ENCODE data around the gene KRT3. TPM values are rescaled to one million over a fixed set of nuclear protein-coding genes. Genes with fewer than 3 reads are reported as not detected.

The KRT3 gene
- total RNA-seq (ENCODE audit: insufficient read depth, low replicate concordance) = not detected

GRCh38 chr12:52795694-52796428, at the start of gene KRT3:
TSS of gene KRT3 (minus strand) at chr12:52796117. CDS start at chr12:52796042, 75 bp downstream.
- no peak for DNase-seq (ENCODE audit: low spot score)

GRCh38 chr12:52844386-52844785, 48.5 kb upstream of the KRT3 start:
- DNase-seq (ENCODE audit: low spot score) = no peak

GRCh38 chr12:52839436-52840105, 43.7 kb upstream of the KRT3 start:
- DNase-seq (ENCODE audit: low spot score) = no peak

GRCh38 chr12:52838609-52839435, 42.9 kb upstream of the KRT3 start:
- DNase-seq (ENCODE audit: low spot score) = no peak

GRCh38 chr12:52837781-52838608, 42.1 kb upstream of the KRT3 start:
- DNase-seq (ENCODE audit: low spot score) = peak; percentile 47

GRCh38 chr12:52837413-52837741, 41.5 kb upstream of the KRT3 start:
- peak; percentile 52 for DNase-seq (ENCODE audit: low spot score)

GRCh38 chr12:52836491-52837412, 40.8 kb upstream of the KRT3 start:
- no peak for DNase-seq (ENCODE audit: low spot score)

GRCh38 chr12:52836042-52836466, 40.1 kb upstream of the KRT3 start:
- no peak for DNase-seq (ENCODE audit: low spot score)

GRCh38 chr12:52835271-52836041, 39.5 kb upstream of the KRT3 start:
- DNase-seq (ENCODE audit: low spot score) = no peak

GRCh38 chr12:52834727-52835001, 38.7 kb upstream of the KRT3 start:
- DNase-seq (ENCODE audit: low spot score) = no peak

GRCh38 chr12:52833922-52834726, 38.2 kb upstream of the KRT3 start, which contains the start of gene KRT79:
TSS of gene KRT79 (minus strand) at chr12:52834311. CDS start at chr12:52834260, 51 bp downstream.
- DNase-seq (ENCODE audit: low spot score) = no peak

GRCh38 chr12:52832985-52833905, 37.3 kb upstream of the KRT3 start:
- no peak for DNase-seq (ENCODE audit: low spot score)

GRCh38 chr12:52832451-52832850, 36.5 kb upstream of the KRT3 start:
- no peak for DNase-seq (ENCODE audit: low spot score)

GRCh38 chr12:52831251-52831650, 35.3 kb upstream of the KRT3 start:
- no peak for DNase-seq (ENCODE audit: low spot score)

- no peak for DNase-seq (ENCODE audit: low spot score)
These were observed 34.3 kb upstream of the KRT3 start for GRCh38 chr12:52829986-52830770.

- peak; percentile 54 for DNase-seq (ENCODE audit: low spot score)
These were observed 32.7 kb upstream of the KRT3 start for GRCh38 chr12:52828591-52829021.

GRCh38 chr12:52828156-52828555, 32.2 kb upstream of the KRT3 start:
- DNase-seq (ENCODE audit: low spot score) = no peak
